HepG2 (cell line): Measurements from ENCODE around the gene TSN. TPM values are rescaled to one million over a fixed set of nuclear protein-coding genes. Genes with fewer than 3 reads are reported as not detected.

Experiments used
- EHMT2 ChIP-seq: fragments of 200-600 bp; sonication (generic); IDR thresholded peaks from 2 replicates; pipeline ENCODE4 v1.7.0; 2017; ENCODE audit warnings: antibody characterized with exemption, low read depth, low read length, borderline replicate concordance
- ESRRA ChIP-seq: sonication (generic); formaldehyde crosslinking; IDR thresholded peaks from 2 replicates; pipeline ENCODE4 v1.5.1; 2020; ENCODE audit warnings: mild to moderate bottlenecking, low read depth, missing genetic modification reagents
- HMG20A ChIP-seq: IDR thresholded peaks from 2 replicates; pipeline ENCODE4 v1.6.1; 2016; ENCODE audit warnings: borderline replicate concordance
- KAT2B ChIP-seq: fragments of 150-350 bp; IDR thresholded peaks from 2 replicates; pipeline ENCODE4 v1.6.1; 2014; ENCODE audit warnings: low read depth, low read length, borderline replicate concordance
- RCOR2 ChIP-seq: IDR thresholded peaks from 2 replicates; pipeline ENCODE4 v1.6.1; 2016; ENCODE audit warnings: missing biosample characterization, missing genetic modification reagents
- RFX5 ChIP-seq: IDR thresholded peaks from 2 replicates; pipeline ENCODE4 v1.6.1; 2011; ENCODE audit warnings: low read depth, low read length, improper control_type of control experiment
- ZMYM3 ChIP-seq: sonication (generic); formaldehyde crosslinking; IDR thresholded peaks from 2 replicates; pipeline ENCODE4 v1.5.1; 2020; ENCODE audit warnings: mild to moderate bottlenecking, missing genetic modification reagents
- ZNF207 ChIP-seq: fragments of 450-650 bp; IDR thresholded peaks from 2 replicates; pipeline ENCODE4 v1.6.1; 2016; ENCODE audit warnings: antibody characterized with exemption, borderline replicate concordance
- ZNF235 ChIP-seq: sonication (generic); formaldehyde crosslinking; IDR thresholded peaks from 2 replicates; pipeline ENCODE4 v1.8.1; 2023; ENCODE audit warnings: mild to moderate bottlenecking, missing genetic modification reagents, borderline replicate concordance
- ZNF383 ChIP-seq: sonication (generic); formaldehyde crosslinking; IDR thresholded peaks from 2 replicates; pipeline ENCODE4 v1.4.0; 2020; ENCODE audit warnings: missing genetic modification reagents, mild to moderate bottlenecking, borderline replicate concordance
- ZNF484 ChIP-seq: sonication (generic); formaldehyde crosslinking; IDR thresholded peaks from 2 replicates; pipeline ENCODE4 v1.5.1; 2020; ENCODE audit warnings: mild to moderate bottlenecking, low read depth, missing genetic modification reagents, borderline replicate concordance
- ZNF619 ChIP-seq: sonication (generic); formaldehyde crosslinking; IDR thresholded peaks from 2 replicates; pipeline ENCODE4 v1.4.0; 2020; ENCODE audit warnings: mild to moderate bottlenecking, missing genetic modification reagents
- ZNF773 ChIP-seq: sonication (generic); formaldehyde crosslinking; IDR thresholded peaks from 2 replicates; pipeline ENCODE4 v1.4.0; 2020; ENCODE audit warnings: missing genetic modification reagents, borderline replicate concordance
- polyA plus RNA-seq, 8 experiments: library from polyadenylated mRNA; depleted of rRNA in 3 of 8; stranded (reverse) in 7 of 8; unstranded in 1 of 8; fragments of >200 nt; fragmentation: Illumina TruSeq in 4 of 8; extraction: Trizol in 4 of 8; gene quantifications; 2 replicates each; pipeline versions ENCODE4 v1.2.1 to v1.2.3, GENCODE V29; 2011 to 2016; ENCODE audit warnings: low read depth in 4 of 8, missing spikeins in 1 of 8, mixed read lengths in 1 of 8; ENCODE audit not compliant: insufficient read depth in 1 of 8
- total RNA-seq, 5 experiments: library from RNA; depleted of rRNA; stranded (reverse); fragments of >200 nt; fragmentation: Illumina TruSeq; extraction: Trizol; gene quantifications; 2 replicates each; pipeline ENCODE4 v1.2.3, GENCODE V29; 2016; ENCODE audit warnings: low read depth in 1 of 5
- TF ChIP-seq, protein P1 (sequence below): sonication (generic); formaldehyde crosslinking; IDR thresholded peaks from 2 replicates; pipeline ENCODE4 v1.4.0; 2020; ENCODE audit warnings: missing genetic modification reagents
- TF ChIP-seq, protein P2 (sequence below): IDR thresholded peaks from 2 replicates; pipeline ENCODE4 v1.6.1; 2018; ENCODE audit warnings: missing genetic modification reagents, mild to moderate bottlenecking, missing compliant biosample characterization
- TF ChIP-seq, protein P3 (sequence below): sonication (generic); formaldehyde crosslinking; IDR thresholded peaks from 2 replicates; pipeline ENCODE4 v1.4.0; 2020; ENCODE audit warnings: missing genetic modification reagents
- TF ChIP-seq, protein P4 (sequence below): IDR thresholded peaks from 2 replicates; pipeline ENCODE4 v1.6.1; 2016; ENCODE audit warnings: missing genetic modification reagents, missing compliant biosample characterization

The TSN gene
- total and polyA plus RNA-seq, 2 of the 13 experiments (the other 11 are each of a cell fraction or from before 2014, with no cell fraction given) = 56.4 to 115 TPM

DNA sequence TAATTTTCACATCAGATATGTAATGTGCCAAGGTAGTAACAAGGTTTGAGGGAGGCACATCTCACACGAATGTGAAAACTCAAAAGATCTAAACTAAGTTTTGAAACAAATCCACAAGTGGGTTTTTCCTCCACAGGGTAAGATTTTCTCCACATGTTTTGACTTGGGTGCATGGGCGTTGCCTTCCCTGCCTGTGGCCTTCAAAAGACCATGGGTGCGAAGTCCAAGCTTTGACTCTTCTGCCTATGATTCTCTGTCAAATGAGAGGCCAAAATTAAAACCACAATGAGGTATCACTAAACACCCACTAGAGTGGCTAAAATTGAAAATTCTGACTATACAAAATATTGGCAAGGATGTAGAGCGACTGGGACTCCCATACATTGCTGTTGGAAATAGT lies 49.5 kb upstream of the TSN start (continued):
- TF ChIP-seq, protein P1, sequence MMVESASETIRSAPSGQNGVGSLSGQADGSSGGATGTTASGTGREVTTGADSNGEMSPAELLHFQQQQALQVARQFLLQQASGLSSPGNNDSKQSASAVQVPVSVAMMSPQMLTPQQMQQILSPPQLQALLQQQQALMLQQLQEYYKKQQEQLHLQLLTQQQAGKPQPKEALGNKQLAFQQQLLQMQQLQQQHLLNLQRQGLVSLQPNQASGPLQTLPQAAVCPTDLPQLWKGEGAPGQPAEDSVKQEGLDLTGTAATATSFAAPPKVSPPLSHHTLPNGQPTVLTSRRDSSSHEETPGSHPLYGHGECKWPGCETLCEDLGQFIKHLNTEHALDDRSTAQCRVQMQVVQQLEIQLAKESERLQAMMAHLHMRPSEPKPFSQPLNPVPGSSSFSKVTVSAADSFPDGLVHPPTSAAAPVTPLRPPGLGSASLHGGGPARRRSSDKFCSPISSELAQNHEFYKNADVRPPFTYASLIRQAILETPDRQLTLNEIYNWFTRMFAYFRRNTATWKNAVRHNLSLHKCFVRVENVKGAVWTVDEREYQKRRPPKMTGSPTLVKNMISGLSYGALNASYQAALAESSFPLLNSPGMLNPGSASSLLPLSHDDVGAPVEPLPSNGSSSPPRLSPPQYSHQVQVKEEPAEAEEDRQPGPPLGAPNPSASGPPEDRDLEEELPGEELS (CRISPR knock-in tag) = no peak
- TF ChIP-seq, protein P2, sequence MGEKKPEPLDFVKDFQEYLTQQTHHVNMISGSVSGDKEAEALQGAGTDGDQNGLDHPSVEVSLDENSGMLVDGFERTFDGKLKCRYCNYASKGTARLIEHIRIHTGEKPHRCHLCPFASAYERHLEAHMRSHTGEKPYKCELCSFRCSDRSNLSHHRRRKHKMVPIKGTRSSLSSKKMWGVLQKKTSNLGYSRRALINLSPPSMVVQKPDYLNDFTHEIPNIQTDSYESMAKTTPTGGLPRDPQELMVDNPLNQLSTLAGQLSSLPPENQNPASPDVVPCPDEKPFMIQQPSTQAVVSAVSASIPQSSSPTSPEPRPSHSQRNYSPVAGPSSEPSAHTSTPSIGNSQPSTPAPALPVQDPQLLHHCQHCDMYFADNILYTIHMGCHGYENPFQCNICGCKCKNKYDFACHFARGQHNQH (CRISPR knock-in tag) = no peak
- TF ChIP-seq RCOR2 (0 out of 2 replicates have a peak, but pooled peaks have one; percentile 20), ZNF619 (CRISPR knock-in tag) (no peak), ESRRA (CRISPR knock-in tag) (no peak), ZNF383 (CRISPR knock-in tag) (no peak), ZMYM3 (CRISPR knock-in tag) (no peak), KAT2B (no peak), EHMT2 (0 out of 2 replicates have a peak, but pooled peaks have one; percentile 65), ZNF207 (no peak), ZNF773 (no peak), ZNF235 (CRISPR knock-in tag) (no peak), HMG20A (CRISPR knock-in tag) (peak; percentile 28; the same call in 1 of the 2 replicates), ZNF484 (CRISPR knock-in tag) (no peak), RFX5 (no peak)
- TF ChIP-seq, protein P3, sequence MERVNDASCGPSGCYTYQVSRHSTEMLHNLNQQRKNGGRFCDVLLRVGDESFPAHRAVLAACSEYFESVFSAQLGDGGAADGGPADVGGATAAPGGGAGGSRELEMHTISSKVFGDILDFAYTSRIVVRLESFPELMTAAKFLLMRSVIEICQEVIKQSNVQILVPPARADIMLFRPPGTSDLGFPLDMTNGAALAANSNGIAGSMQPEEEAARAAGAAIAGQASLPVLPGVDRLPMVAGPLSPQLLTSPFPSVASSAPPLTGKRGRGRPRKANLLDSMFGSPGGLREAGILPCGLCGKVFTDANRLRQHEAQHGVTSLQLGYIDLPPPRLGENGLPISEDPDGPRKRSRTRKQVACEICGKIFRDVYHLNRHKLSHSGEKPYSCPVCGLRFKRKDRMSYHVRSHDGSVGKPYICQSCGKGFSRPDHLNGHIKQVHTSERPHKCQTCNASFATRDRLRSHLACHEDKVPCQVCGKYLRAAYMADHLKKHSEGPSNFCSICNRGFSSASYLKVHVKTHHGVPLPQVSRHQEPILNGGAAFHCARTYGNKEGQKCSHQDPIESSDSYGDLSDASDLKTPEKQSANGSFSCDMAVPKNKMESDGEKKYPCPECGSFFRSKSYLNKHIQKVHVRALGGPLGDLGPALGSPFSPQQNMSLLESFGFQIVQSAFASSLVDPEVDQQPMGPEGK (CRISPR knock-in tag) = no peak
- TF ChIP-seq, protein P4, sequence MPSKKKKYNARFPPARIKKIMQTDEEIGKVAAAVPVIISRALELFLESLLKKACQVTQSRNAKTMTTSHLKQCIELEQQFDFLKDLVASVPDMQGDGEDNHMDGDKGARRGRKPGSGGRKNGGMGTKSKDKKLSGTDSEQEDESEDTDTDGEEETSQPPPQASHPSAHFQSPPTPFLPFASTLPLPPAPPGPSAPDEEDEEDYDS (CRISPR knock-in tag) = no peak
